ENCODE results near the gene UBR2.
"Not testable (repeated sequence)": the region's sequence is repeated elsewhere in the genome, so short reads cannot be mapped to it uniquely, and the experiment has no call there.

The UBR2 gene

DNA sequence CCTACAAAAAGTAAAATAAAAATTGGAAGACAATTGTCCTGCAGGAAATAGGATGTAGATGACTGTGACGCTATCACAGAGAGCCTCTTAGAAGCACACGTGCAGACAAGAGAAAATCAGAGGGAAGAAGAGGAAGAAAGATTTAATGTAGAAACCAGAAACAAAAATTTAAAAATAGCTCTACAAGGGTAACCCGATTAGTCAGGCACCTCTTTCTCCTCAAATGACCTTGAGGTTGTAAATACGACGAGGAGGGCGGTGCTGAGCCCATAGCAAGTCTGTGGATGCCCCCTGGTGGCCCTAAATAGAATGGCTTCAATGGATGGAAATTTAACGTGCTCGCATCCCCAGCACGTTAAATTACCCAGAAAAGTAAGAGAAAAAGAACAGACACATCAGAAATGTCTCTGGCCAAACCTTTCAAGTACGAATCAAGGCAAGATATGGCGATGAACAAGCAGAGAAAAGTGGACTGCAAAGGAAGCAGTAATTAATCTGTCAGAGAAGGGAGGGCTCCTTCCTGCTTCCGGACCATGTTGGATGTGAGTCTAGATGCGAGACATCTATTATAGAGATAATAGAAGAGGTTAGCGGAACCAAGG is 162.8 kb downstream of the UBR2 start:
- peak; percentile 89 for DNase-seq (ENCODE audit: low spot score)

DNA sequence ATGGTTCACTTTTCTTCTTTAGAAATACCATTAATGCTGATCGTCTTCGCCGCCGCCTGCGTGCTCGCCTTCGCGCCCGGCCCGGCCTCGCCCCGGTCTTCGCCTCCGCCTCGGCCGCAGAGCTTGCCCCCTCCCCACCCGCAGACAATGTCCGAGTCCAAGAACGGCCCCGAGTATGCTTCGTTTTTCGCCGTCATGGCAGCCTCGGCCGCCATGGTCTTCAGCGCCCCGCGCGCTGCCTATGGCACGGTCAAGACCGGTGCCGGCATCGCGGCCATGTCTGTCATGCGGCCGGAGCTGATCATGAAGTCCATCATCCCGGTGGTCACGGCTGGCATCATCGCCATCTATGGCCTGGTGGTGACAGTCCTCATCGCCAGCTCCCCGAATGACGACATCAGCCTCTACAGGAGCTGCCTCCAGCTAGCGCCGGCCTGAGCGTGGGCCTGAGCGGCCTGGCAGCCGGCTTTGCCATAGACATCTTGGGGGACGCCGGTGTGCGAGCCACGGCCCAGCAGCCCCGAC is 163.3 kb downstream of the UBR2 start:
- no peak for DNase-seq (ENCODE audit: low spot score)

DNA sequence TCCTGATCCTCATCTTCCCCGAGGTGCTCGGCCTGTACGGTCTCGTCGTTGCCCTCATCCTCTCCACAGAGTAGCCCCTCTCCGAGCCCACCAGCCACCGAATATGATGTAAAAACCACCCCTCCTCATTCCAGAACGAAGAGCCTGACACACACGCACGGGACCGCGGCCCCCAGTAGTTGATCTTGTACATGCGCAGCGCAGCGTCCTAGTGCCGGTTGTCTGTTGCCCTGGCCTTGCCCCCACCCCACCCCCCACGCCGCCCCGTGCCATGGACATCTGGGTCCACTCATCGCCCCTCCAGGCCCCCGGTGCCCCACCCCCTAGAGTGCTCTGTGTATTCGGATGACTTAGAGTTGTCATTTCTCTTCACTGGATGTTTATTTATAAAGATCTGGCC is 163.8 kb downstream of the UBR2 start:
- no peak for DNase-seq (ENCODE audit: low spot score)

DNA sequence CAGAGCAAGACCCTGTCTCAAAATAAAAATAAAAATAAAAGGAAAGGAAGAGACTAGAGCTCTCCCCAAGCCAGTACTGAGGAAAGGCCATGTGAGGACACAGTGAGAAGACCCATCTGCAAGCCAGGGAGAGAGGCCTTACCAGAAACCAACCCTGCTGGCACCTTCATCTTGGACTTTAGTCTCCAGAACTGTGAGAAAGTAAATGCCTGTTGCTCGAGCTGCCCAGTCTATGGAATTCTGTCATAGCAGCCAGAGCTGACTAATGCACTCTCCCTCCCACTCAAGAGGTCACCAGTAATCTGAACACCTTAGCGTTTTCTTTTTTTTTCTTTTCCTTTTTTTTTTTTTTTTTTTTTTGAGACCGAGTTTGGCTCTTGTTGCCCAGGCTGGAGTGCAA is 165.9 kb downstream of the UBR2 start:
- DNase-seq (ENCODE audit: low spot score), result no peak

DNA sequence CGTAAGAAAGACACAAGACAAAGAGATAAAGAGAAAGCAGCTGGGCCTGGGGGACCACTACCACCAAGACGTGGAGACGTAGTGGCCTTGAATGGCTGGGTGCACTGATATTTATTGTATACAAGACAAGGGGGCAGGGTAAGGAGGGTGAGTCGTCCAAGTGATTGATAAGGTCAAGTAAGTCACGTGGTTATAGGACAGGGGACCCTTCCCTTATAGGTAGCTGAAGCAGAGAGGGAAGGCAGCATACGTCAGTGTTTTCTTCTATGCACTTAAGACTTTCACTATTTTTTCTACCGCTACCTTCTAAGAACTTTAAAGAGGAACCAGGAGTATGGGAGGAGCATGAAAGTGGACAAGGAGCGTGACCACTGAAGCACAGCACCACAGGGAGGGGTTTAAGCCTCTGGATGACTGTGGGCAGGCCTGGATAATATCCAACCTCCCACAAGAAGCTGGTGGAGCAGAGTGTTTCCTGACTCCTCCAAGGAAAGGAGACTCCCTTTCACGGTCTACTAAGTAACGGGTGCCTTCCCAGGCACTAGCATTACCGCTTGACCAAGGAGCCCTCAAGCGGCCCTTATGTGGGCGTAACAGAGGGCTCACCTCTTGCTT is 170.1 kb downstream of the UBR2 start:
- not testable (repeated sequence) for DNase-seq (ENCODE audit: low spot score)

DNA sequence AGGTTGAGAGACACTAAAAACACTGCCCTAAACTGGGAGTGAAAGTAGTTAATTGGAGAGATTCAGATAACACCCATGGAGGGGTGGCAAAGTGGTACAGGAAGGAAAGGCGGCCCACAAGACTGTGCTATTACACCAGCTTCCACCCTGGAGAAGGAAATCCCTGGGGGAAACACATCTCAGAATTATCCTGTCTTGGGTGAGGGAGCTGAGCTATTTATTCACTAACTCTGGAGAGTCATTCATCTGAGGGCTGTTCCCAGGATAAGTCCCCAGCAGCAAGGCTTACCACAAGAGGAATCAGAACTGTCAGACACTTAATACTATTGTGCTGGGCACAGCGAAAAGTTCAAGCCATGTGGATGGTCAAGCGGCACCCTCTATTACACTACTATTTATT is 172.1 kb downstream of the UBR2 start:
- no peak for DNase-seq (ENCODE audit: low spot score)

DNA sequence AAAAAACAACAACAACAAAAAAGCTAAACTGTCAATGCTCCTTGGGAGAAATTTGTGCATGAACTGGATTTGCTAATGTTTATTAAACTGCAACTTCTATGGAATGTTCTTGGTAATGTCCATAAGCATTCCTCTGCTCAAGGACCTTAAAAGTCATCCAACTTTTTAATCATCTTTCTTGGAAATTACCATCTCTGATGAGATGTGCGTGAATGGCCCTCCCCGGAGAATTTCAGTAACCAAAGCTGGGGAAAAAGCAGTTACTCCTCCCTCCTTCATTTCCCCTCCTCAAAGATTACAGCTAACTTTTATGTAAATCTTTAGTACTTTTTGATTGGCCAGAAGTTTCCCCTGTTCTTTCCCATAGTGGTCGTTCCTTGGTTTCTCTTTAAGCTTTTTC is 176.9 kb downstream of the UBR2 start:
- no peak for DNase-seq (ENCODE audit: low spot score)

DNA sequence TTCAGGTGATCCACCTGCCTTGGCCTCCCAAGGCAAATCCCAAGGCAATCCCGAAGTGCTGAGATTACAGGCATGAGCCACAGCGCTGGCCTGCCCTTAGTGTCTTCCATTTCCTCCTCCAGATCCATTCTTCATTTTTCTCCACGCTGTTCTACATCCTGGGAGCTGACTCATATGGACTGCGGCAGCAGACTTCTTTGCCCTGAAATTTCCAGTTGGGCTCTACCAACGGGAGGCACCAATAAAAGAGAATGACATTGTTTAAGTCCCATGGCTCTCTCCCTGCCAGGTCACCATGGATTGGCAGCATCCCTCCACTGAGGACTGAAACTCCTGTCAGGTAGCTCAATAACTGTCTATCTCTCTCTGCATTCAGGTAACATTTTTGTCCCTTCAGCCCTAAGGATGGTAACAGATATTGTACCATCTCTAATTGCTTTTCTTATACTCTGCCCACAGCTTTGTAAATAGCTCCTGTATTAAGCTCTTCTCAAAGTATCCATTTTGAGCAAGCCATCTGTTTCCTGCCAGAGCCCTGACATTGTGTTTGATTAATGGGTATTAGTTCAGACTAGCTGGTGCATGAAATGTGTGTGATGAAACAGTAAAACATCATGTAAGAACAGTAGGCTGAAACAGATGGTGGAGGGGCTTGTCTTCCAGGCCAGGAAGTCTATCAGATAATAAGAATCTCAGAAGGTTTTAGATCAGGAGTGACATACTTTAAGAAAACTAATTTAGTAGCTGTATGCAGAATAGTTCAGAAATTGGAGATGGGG is 178.5 kb downstream of the UBR2 start:
- DNase-seq (ENCODE audit: low spot score), result no peak

Data from iPS-NIHi11 (cell line).